GM19455 (cell line): ENCODE data around the gene RFPL1.

Source experiments
- ATAC-seq: cut with Tn5 transposase; IDR thresholded peaks from one replicate; pipeline ENCODE4 v1.9.1; 2021; ENCODE audit not compliant: unreplicated experiment

Gene RFPL1

DNA sequence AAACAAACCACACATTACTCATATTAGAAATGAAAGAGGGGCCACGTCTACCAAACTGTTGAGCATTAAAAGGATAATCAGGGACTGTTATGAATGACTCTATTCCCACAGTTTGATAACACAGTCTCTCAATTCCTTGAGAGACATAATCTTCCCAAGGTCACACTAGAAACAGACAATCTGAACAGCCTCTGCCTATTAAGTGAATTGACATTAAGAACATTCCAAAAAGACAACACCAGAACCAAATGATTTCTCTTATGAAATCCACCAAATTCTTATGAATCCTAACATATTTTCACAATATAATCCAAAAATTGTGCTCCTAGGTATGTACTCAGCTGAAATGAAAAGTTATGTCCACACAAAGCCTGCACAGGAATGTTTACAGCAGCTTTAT, 4.6 kb downstream of the RFPL1 start:
- no peak for ATAC-seq

GRCh38 chr22:29443452-29443851, 5.1 kb downstream of the RFPL1 start:
- no peak for ATAC-seq

DNA sequence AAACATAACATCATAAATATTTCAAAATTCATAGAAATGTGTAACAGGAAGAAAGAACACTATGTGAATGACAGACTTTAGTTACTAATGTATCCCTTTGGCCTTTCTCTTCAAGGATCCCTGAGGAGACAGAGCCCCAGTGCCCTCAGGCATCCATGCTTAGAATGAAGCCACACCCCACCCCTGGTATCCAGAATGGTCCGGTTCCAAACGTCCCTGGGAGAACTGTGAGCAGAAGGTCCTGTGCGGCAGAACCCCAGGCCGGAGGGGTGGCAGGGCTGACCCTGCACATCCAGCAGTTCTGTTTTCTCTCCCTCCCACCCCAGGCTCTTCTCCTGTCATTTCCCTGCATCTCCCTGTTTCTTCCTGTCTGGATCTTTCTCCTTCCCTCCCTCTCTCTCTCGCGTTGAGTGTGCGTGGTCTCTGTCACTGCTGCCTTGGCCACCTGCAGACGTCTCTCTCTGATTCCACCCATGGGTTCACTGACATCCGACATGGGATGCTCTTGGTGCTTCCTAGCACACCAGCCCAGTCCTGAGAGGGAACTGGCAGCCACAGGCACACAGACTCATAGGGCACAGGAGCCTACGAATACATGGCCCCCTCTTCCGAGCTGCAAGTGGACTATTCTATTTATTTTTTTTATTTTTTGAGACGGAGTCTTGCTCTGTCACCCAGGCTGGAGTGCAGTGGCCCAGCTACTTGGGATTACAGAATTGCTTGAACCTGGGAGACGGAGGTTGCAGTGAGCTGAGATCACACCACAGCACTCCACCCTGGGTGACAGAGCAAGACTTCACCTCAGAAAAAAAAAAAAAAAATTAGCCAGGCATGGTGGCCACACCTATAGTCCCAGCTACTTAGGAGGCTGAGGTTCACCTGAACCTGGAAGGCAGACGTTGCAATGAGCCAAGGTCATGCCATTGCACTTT, 5.7 kb downstream of the RFPL1 start:
- no peak for ATAC-seq

DNA sequence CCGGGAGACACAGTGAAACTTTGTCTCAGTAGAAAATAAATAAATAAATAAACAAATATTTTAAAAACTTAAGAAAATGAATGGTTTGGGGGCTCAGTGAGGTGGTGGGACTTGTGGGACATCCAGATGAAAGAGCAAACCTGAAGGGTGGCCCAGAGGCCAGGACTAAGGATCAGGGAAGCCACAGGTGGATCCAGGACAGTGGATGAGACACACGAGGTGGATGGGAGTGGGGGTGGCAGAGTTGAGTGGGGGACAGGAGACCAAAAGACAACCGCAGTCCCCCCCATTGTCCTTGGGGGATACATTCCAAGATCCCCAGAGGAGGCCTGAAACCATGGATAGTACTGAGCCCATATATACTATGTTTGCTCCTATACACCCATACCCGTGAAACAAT, 7.1 kb downstream of the RFPL1 start:
- ATAC-seq: no peak

GRCh38 chr22:29447906-29448305, 9.5 kb downstream of the RFPL1 start:
- no peak for ATAC-seq

- ATAC-seq: no peak
Measured at GRCh38 chr22:29449296-29449875, 11.0 kb downstream of the RFPL1 start.

GRCh38 chr22:29450222-29450621, 11.8 kb downstream of the RFPL1 start:
- ATAC-seq: no peak

- no peak for ATAC-seq
Measured at GRCh38 chr22:29451863-29452262, 13.5 kb downstream of the RFPL1 start.

DNA sequence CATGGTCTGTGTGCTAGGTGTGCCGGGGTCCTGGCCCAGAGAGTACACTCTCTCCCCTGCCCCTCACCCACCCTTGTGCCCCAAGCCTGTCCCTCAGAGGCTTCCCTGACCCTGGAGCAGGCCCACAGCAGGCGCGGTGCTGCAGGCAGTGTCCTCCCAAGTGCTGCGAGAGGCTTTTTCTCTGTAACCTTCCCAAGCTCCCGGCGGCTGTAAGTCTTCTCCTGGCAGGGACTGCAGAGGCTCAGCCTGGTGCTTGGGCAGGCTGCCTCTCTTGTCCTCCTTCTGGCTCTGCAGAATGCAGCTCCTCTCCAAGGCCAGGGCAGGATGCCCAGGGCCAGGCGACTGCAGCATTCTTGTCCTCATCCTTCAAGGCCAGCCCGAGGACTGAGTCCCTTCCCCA, 15.9 kb downstream of the RFPL1 start:
- no peak for ATAC-seq

DNA sequence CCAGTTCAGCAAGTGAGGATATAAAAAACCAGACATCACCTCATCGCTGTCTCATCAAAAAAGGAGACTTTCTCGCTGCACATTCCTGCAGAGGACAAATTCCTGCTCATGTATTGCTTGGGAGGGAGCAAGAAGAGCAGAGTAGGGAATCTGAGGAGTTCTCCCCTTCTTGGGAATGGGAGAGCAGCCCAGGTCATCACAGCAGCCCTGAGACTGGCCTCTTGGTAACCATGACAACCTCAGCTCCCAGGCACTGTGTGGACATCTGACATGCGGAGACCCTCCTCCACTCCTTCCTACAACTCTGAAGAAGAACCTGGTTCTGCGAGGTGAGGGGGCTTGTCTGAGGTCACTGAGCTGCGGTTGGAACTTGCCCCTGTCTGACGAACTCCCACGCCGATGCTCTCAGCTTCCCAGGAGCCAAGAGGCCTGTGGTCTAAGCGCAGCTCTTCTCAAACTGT, 17.9 kb downstream of the RFPL1 start:
- no peak for ATAC-seq

DNA sequence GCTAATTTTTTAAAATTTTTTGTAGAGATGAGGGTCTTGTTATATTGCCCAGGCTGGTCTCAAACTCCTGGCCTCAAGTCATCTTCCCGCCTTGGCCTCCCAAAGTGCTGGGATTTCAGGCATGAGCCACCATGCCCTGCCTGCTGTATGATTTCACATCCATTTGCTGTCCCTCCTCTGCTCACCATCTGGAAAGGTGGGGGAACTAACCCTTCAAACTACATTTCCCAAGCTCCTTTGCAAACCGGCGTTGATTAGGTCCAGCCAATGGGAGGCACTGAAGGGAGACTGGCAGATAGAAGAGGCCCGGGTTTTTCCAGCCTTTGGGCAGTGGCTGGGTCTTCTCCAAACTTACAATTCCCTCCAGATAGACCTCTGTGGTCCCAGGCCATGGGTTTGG, 19.3 kb downstream of the RFPL1 start:
- no peak for ATAC-seq

DNA sequence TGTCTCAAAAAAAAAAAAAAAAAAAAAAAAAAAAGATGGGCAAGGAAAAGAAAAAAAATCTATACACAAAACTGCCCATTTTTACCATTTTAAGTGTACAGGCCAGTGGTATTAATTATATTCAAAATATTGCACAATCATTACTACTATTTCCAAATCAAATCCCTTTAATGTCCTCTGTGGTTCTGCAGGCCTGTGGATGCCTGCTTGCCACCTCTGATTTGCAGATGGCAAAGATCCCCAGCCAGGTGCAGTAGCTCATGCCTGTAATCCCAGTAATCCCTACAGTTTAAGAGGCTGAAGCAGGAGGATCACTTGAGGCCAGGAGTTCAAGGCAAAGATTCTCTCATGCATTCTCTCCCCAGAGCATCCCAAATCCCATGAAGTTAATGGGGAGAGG, 20.2 kb downstream of the RFPL1 start:
- no peak for ATAC-seq

GRCh38 chr22:29459773-29460172, 21.4 kb downstream of the RFPL1 start:
- no peak for ATAC-seq

- ATAC-seq: no peak
Measured at GRCh38 chr22:29461263-29461662, 22.9 kb downstream of the RFPL1 start.

DNA sequence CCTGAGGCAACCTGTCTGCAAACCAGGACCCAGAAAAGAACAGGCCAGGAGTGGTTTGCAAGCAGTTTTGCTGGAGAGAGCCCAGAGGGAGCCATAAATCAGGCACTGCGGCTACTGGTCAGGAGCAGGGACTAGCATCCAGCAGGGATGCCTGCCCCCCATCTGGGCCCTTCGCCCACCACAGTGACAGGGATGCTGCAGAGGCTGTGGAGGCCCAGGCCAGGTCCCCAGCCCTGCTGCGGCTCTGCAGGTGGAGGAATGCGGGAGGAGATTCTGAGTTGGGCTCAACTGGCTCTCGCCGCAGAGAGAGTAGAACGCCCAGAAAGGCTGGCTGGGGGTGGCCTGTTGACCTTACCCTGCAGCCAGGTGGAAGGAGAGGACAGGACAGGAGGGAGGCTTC, 25.2 kb downstream of the RFPL1 start:
- ATAC-seq: no peak

DNA sequence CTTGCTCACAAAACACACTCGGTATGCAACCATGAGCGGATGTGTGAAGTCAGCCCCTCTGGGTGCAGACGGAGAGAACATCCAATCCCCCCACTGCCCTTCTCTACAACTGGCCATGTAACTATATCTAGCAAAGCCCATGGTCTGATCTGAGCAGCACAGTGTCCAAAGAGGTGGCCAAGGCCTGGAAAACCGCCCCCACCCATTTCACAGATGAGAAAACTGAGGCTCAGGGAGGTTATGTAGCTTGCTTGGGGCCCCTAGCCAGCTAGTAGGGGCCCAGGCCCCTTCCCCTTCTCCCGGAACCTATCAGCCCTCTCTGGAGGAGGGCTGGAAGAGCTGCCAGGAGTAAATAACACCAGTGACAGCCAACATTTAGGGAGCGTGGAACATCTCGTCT, 26.2 kb downstream of the RFPL1 start:
- ATAC-seq: no peak

DNA sequence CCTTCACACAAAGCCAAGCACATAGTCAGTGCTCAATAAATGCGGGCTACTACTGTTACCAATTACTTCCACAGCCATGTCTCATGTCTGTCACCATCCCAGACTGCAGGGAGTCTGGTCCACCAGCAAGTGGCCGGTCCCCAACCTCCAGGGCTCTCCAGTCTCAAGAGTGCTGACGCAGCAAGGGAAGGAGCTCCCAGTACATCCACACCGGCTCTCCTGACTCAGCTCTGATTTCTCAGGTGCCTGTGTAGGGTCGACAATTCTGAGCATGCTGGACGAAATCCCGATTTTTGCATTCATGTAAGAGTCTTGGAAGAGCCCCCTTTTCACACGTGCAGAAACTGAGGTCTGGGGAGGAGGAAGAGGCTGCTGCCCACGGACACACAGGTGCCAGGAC, 31.4 kb downstream of the RFPL1 start:
- no peak for ATAC-seq

DNA sequence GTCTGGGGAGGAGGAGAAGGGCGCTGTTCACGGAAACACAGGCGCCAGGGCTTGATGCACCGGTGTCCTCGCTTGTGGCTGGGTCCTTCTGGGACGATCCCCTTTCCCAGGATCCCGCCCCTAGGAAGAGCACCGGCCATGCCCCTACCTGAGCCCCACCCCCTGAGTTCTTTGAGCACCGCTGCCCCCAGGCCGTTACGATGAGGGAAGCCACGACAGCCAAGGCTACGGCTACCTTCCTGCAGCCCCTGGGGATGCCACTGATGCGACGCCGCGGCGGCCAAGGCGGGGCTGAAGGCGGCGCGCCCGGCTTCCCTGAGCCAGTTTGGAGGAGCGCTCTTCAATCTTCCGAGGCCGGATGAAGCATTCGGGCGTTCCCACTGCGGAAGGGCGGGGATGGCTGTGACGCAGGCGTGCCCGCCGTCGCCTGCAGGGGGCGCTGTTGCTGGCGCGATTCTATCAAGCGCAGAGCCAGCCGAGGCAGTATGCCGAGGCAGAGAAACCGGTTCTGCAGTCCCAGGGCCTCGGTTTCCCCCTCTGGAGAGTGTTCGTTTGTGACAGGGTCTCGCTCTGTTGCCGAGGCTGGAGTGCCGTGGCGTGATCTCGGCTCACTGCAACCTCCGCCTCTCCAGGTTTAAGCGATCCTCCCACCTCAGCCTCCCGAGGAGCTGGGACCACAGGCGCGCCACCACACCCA, 31.9 kb downstream of the RFPL1 start:
- ATAC-seq: no peak

- no peak for ATAC-seq
Measured at GRCh38 chr22:29473001-29473400, 34.6 kb downstream of the RFPL1 start.

- no peak for ATAC-seq
Measured at GRCh38 chr22:29475550-29475949, 37.2 kb downstream of the RFPL1 start.

DNA sequence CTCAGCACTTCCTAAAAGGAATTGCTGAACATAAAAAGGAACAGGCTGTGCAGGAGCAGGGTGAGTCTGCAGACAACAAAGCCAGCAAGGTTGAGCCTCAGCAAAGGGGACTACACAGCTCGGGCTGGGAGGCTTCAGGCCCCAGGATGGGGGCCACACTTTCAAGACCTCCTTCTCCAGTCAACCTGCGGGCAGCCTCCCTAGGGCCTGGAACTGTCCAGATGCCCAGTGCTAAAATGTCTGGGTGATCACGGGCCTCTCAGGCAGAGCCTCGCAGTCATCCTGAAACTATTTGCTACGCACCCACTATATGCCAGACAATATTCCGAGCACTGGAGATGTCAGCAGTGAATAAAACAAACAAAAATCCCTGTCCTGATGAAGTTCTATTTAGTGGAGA, 37.7 kb downstream of the RFPL1 start:
- no peak for ATAC-seq
